Effector CD4-positive, alpha-beta T cell (primary cell): ENCODE measurements around the gene PHRF1.
"Not testable (repeated sequence)": the region's sequence is repeated elsewhere in the genome, so short reads cannot be mapped to it uniquely, and the experiment has no call there.

ENCODE experiments used
- DNase-seq: peaks from one replicate; pipeline ENCODE4 v3.0.0-alpha.2; 2020

Gene PHRF1

GRCh38 chr11:574031-574570 lies 2.2 kb upstream of the PHRF1 start:
- DNase-seq = not testable (repeated sequence)

- DNase-seq = no peak
These were observed 1.5 kb upstream of the PHRF1 start for GRCh38 chr11:574632-575312.

GRCh38 chr11:575313-575995 lies 816 bp upstream of the PHRF1 start:
- DNase-seq = no peak

GRCh38 chr11:576811-577610 lies 741 bp downstream of the PHRF1 start:
- no peak for DNase-seq

- no peak for DNase-seq
These were observed 1.3 kb downstream of the PHRF1 start for GRCh38 chr11:577611-577894.

- DNase-seq = no peak
These were observed 2.2 kb downstream of the PHRF1 start for GRCh38 chr11:578276-579035.

GRCh38 chr11:579830-580601 lies 3.7 kb downstream of the PHRF1 start:
- no peak for DNase-seq

GRCh38 chr11:581342-581741 lies 5.1 kb downstream of the PHRF1 start:
- DNase-seq = no peak

- DNase-seq = no peak
These were observed 5.5 kb downstream of the PHRF1 start for GRCh38 chr11:581752-582151.

- no peak for DNase-seq
These were observed 8.0 kb downstream of the PHRF1 start for GRCh38 chr11:584287-584686.

GRCh38 chr11:586376-587316 lies 10.4 kb downstream of the PHRF1 start:
- DNase-seq = no peak

- no peak for DNase-seq
These were observed 11.3 kb downstream of the PHRF1 start for GRCh38 chr11:587546-587945.

- DNase-seq = peak; percentile 76
These were observed 11.7 kb downstream of the PHRF1 start for GRCh38 chr11:587978-588380.

GRCh38 chr11:589798-590197 lies 13.5 kb downstream of the PHRF1 start:
- no peak for DNase-seq

GRCh38 chr11:590997-591396 lies 14.7 kb downstream of the PHRF1 start:
- no peak for DNase-seq

GRCh38 chr11:592501-592900 lies 16.2 kb downstream of the PHRF1 start:
- DNase-seq = no peak

- DNase-seq = no peak
These were observed 16.6 kb downstream of the PHRF1 start for GRCh38 chr11:592918-593317.

- no peak for DNase-seq
These were observed 17.1 kb downstream of the PHRF1 start for GRCh38 chr11:593347-593746.

- DNase-seq = no peak
These were observed 19.1 kb downstream of the PHRF1 start for GRCh38 chr11:595400-595799.

- no peak for DNase-seq
These were observed 20.1 kb downstream of the PHRF1 start for GRCh38 chr11:596374-596773.

- DNase-seq = no peak
These were observed 21.0 kb downstream of the PHRF1 start for GRCh38 chr11:597166-597725.
